ENCODE measurements around the gene SUN2. TPM values are rescaled to one million over a fixed set of nuclear protein-coding genes. Genes with fewer than 3 reads are reported as not detected.

Gene SUN2
- total and polyA plus RNA-seq, 9 of the 15 experiments (the other 6 are each of a cell fraction or from before 2014, with no cell fraction given): 0.11 to 42.6 (median 16.7) TPM

DNA sequence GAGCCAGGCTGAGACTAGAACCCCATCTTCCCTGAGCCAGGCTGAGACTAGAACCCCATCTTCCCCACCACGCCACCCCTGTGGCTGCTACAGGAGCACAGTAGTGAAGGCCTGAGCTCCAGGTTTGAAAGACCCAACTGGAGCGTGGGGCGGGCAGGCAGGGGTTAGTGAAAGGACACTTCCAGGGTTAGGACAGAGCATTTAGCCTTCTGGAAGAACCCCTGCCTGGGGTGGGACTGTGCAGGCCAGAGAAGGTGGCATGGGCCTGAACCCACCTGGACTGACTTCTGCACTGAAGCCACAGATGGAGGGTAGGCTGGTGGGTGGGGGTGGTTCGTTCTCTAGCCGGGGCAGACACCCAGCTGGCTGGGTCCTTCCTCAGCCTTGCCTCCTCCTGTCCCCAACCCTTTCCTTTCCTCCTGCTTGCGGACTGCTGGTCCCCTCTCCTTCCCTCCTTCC lies 24.1 kb downstream of the SUN2 start (continued):
- TF ChIP-seq, protein P1, sequence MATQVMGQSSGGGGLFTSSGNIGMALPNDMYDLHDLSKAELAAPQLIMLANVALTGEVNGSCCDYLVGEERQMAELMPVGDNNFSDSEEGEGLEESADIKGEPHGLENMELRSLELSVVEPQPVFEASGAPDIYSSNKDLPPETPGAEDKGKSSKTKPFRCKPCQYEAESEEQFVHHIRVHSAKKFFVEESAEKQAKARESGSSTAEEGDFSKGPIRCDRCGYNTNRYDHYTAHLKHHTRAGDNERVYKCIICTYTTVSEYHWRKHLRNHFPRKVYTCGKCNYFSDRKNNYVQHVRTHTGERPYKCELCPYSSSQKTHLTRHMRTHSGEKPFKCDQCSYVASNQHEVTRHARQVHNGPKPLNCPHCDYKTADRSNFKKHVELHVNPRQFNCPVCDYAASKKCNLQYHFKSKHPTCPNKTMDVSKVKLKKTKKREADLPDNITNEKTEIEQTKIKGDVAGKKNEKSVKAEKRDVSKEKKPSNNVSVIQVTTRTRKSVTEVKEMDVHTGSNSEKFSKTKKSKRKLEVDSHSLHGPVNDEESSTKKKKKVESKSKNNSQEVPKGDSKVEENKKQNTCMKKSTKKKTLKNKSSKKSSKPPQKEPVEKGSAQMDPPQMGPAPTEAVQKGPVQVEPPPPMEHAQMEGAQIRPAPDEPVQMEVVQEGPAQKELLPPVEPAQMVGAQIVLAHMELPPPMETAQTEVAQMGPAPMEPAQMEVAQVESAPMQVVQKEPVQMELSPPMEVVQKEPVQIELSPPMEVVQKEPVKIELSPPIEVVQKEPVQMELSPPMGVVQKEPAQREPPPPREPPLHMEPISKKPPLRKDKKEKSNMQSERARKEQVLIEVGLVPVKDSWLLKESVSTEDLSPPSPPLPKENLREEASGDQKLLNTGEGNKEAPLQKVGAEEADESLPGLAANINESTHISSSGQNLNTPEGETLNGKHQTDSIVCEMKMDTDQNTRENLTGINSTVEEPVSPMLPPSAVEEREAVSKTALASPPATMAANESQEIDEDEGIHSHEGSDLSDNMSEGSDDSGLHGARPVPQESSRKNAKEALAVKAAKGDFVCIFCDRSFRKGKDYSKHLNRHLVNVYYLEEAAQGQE (IDR thresholded peaks at IDR 0.05; ENCODE audit: borderline replicate concordance): no peak
- TF ChIP-seq, protein P1 (CRISPR knock-in tag; IDR thresholded peaks at IDR 0.05; ENCODE audit: low read depth): no peak
- TF ChIP-seq SP1 (CRISPR knock-in tag; IDR thresholded peaks at IDR 0.05) (no peak), MEF2D (tag; conservative IDR thresholded peaks at IDR 0.05; ENCODE audit: low read depth) (no peak), GTF2F1 (IDR thresholded peaks at IDR 0.05; ENCODE audit: low read depth, low read length) (no peak), KHSRP (IDR thresholded peaks at IDR 0.05) (no peak), DDX20 (tag; IDR thresholded peaks at IDR 0.05; ENCODE audit: low read depth) (no peak)
- TF ChIP-seq, protein P2, sequence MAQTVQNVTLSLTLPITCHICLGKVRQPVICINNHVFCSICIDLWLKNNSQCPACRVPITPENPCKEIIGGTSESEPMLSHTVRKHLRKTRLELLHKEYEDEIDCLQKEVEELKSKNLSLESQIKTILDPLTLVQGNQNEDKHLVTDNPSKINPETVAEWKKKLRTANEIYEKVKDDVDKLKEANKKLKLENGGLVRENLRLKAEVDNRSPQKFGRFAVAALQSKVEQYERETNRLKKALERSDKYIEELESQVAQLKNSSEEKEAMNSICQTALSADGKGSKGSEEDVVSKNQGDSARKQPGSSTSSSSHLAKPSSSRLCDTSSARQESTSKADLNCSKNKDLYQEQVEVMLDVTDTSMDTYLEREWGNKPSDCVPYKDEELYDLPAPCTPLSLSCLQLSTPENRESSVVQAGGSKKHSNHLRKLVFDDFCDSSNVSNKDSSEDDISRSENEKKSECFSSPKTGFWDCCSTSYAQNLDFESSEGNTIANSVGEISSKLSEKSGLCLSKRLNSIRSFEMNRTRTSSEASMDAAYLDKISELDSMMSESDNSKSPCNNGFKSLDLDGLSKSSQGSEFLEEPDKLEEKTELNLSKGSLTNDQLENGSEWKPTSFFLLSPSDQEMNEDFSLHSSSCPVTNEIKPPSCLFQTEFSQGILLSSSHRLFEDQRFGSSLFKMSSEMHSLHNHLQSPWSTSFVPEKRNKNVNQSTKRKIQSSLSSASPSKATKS (CRISPR knock-in tag; IDR thresholded peaks at IDR 0.05): no peak
- TF ChIP-seq, protein P3, sequence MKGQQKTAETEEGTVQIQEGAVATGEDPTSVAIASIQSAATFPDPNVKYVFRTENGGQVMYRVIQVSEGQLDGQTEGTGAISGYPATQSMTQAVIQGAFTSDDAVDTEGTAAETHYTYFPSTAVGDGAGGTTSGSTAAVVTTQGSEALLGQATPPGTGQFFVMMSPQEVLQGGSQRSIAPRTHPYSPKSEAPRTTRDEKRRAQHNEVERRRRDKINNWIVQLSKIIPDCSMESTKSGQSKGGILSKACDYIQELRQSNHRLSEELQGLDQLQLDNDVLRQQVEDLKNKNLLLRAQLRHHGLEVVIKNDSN (CRISPR knock-in tag; IDR thresholded peaks at IDR 0.05): no peak
